ENCODE measurements around the gene AP1S3.

GRCh38 chr2:223782629-223783028, 54.8 kb downstream of the AP1S3 start:
- no peak for TF ChIP-seq POLR2A (IDR thresholded peaks at IDR 0.05)
- TF ChIP-seq CTCF (IDR thresholded peaks at IDR 0.05), result no peak

All from lower leg skin (tissue), 3 donors.